ENCODE measurements around the gene KRT74.

- TF ChIP-seq CTCF (IDR thresholded peaks at IDR 0.05 in 8 of 11, conservative IDR thresholded peaks at IDR 0.05 in 3 of 11), result no peak
- no peak for TF ChIP-seq POLR2A (IDR thresholded peaks at IDR 0.05)
- TF ChIP-seq POLR2AphosphoS5 (IDR thresholded peaks at IDR 0.05), result no peak
Observed at GRCh38 chr12:52613384-52614030, 39.9 kb upstream of the KRT74 start.
